GM12873 (cell line): ENCODE data around the gene TGFBR3.

Experiments used
- TF ChIP-seq, protein P1 (sequence below): IDR thresholded peaks from 2 replicates; pipeline ENCODE4 v1.5.1; 2012; ENCODE audit warnings: low read depth, mild to moderate bottlenecking, moderate library complexity, low read length, control low read depth; ENCODE audit not compliant: insufficient read depth; ENCODE audit errors: missing control alignments

TGFBR3 gene

GRCh38 chr1:91872000-91872399, 14.0 kb downstream of the TGFBR3 start:
- TF ChIP-seq, protein P1, sequence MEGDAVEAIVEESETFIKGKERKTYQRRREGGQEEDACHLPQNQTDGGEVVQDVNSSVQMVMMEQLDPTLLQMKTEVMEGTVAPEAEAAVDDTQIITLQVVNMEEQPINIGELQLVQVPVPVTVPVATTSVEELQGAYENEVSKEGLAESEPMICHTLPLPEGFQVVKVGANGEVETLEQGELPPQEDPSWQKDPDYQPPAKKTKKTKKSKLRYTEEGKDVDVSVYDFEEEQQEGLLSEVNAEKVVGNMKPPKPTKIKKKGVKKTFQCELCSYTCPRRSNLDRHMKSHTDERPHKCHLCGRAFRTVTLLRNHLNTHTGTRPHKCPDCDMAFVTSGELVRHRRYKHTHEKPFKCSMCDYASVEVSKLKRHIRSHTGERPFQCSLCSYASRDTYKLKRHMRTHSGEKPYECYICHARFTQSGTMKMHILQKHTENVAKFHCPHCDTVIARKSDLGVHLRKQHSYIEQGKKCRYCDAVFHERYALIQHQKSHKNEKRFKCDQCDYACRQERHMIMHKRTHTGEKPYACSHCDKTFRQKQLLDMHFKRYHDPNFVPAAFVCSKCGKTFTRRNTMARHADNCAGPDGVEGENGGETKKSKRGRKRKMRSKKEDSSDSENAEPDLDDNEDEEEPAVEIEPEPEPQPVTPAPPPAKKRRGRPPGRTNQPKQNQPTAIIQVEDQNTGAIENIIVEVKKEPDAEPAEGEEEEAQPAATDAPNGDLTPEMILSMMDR: no peak

DNA sequence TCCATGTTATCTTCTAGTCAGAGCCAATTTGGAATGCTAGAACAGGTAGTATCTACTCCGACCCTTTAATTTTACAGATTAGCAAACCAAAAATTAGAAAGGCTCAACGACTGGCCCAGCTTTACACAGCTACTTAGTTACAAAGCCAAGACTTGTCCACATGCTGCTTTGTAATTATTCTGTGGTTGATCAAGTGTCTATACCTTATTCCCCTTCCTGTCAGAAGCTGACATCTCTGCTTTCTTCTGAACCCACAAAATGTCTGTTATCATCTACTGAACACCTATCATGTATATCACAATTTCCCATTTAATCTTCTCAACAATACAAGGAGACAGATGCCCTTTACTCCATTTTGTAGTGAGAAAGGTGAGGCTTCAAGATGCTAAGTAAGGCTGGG, 15.6 kb downstream of the TGFBR3 start:
- TF ChIP-seq, protein P1: no peak

- TF ChIP-seq, protein P1: no peak
These were observed 19.5 kb downstream of the TGFBR3 start for GRCh38 chr1:91866425-91866824.

- TF ChIP-seq, protein P1: no peak
These were observed 21.8 kb downstream of the TGFBR3 start for GRCh38 chr1:91864017-91864700.

- TF ChIP-seq, protein P1: no peak
These were observed 22.5 kb downstream of the TGFBR3 start for GRCh38 chr1:91863498-91863897.

GRCh38 chr1:91862120-91862519, 23.8 kb downstream of the TGFBR3 start:
- TF ChIP-seq, protein P1: no peak

- TF ChIP-seq, protein P1: no peak
These were observed 28.3 kb downstream of the TGFBR3 start for GRCh38 chr1:91857557-91858239.
